ENCODE data around the gene PGBD2.

DNA sequence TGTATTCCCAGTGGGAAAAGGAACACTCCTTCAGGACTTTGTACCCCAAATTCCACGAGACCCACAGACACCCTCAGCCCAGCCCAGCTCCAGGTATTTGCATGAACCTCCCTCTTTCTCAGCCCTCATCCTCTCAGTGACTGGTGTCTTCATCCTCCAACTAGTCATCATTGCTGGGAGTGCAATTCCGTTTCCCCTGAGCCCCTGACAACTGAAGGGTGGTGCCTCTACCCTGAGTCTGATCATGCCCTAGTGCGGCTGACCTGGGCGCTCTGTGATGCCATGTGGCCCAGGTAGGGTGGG is 43.4 kb upstream of the PGBD2 start:
- TF ChIP-seq, protein P1, sequence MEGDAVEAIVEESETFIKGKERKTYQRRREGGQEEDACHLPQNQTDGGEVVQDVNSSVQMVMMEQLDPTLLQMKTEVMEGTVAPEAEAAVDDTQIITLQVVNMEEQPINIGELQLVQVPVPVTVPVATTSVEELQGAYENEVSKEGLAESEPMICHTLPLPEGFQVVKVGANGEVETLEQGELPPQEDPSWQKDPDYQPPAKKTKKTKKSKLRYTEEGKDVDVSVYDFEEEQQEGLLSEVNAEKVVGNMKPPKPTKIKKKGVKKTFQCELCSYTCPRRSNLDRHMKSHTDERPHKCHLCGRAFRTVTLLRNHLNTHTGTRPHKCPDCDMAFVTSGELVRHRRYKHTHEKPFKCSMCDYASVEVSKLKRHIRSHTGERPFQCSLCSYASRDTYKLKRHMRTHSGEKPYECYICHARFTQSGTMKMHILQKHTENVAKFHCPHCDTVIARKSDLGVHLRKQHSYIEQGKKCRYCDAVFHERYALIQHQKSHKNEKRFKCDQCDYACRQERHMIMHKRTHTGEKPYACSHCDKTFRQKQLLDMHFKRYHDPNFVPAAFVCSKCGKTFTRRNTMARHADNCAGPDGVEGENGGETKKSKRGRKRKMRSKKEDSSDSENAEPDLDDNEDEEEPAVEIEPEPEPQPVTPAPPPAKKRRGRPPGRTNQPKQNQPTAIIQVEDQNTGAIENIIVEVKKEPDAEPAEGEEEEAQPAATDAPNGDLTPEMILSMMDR (IDR thresholded peaks at IDR 0.05; ENCODE audit: insufficient read depth, low read length) = no peak
- no peak for TF ChIP-seq SPI1 (IDR thresholded peaks at IDR 0.05; ENCODE audit: borderline replicate concordance, low read depth)
- TF ChIP-seq, protein P2, sequence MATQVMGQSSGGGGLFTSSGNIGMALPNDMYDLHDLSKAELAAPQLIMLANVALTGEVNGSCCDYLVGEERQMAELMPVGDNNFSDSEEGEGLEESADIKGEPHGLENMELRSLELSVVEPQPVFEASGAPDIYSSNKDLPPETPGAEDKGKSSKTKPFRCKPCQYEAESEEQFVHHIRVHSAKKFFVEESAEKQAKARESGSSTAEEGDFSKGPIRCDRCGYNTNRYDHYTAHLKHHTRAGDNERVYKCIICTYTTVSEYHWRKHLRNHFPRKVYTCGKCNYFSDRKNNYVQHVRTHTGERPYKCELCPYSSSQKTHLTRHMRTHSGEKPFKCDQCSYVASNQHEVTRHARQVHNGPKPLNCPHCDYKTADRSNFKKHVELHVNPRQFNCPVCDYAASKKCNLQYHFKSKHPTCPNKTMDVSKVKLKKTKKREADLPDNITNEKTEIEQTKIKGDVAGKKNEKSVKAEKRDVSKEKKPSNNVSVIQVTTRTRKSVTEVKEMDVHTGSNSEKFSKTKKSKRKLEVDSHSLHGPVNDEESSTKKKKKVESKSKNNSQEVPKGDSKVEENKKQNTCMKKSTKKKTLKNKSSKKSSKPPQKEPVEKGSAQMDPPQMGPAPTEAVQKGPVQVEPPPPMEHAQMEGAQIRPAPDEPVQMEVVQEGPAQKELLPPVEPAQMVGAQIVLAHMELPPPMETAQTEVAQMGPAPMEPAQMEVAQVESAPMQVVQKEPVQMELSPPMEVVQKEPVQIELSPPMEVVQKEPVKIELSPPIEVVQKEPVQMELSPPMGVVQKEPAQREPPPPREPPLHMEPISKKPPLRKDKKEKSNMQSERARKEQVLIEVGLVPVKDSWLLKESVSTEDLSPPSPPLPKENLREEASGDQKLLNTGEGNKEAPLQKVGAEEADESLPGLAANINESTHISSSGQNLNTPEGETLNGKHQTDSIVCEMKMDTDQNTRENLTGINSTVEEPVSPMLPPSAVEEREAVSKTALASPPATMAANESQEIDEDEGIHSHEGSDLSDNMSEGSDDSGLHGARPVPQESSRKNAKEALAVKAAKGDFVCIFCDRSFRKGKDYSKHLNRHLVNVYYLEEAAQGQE (IDR thresholded peaks at IDR 0.05; ENCODE audit: insufficient replicate concordance, low read depth) = no peak
- no peak for TF ChIP-seq POLR2AphosphoS5 (IDR thresholded peaks at IDR 0.05; ENCODE audit: low read depth)
- no peak for TF ChIP-seq GABPA (IDR thresholded peaks at IDR 0.05; ENCODE audit: low read depth)

Data from HL-60 (cell line).